ENCODE measurements around the gene FBRS. TPM values are rescaled to one million over a fixed set of nuclear protein-coding genes. Genes with fewer than 3 reads are reported as not detected.

The FBRS gene
- total RNA-seq = 100 to 1,000 TPM; 208 to 221 TPM
- 1 to 10 TPM; 3.2 to 8.0 (median 4.4) TPM for polyA plus RNA-seq
- 109 to 169 (median 153) reads per million in 6 experiments for total RNA-seq

DNA sequence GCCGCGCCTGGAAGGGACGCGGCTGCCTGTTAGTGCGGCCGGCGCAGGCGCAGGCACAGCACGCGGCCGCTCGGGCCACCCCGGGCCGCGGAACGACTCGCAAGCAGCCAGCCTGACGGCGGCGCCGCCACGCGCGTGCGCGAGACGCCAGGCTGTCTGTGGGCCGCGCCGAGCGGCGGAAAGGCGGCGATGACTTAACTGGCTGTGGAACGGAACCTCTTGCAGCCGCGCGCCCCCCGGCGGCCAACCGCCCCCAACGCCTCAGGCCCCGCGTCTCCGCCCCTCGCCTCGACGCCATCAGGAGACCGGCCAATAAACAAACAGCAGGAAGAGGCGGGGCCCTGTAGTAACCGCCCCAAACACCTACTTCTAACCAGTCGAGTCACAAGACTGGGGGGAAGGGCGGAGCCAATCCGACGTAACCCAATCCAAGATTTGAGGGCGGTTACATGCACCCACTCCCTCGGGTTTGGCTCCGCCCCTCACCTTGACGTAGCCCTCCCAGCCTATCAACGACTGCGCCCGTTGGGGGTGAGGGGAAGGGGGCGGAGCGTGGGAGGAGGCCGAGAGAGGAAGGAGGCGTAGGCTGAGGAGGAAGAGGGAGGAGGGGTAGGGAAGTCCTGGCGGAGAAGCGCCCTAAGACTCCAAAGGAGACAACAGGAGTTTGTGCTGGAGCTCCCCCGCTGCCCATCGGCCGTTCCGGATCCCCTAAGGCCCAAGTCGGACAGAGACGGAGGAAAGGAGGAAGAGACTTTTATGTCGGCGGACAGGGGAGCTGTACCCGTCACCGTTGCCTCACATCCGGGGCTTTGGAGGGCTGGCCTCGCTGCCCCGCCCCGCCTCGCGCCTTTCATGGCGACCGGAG lies at the start of gene FBRS:
Gene FBRS (plus strand): TSS at position 566 of the 865 bp plus-strand sequence. CDS start 1,088 bp downstream, outside the sequence.
- ATAC-seq (peak; percentile 66 to 72), DNase-seq (peak in 9 of 10 donors; percentile 99 to 100 (median 100))
- POLR2A ChIA-PET = interaction anchor here (0.5 to 4.0 kb wide), 41 partner anchors 8 to 593 kb away, joined by 3 to 101 read pairs (median 6); partner anchors contain the start of genes ALDOA, CORO1A, DCTPP1 and KAT8
- Mint-ChIP-seq H3K27me3 (no peaks in the 10 kb centered on the region), H3K36me3 (peaks cover 5 to 59% (median 14%) of the 10 kb centered on the region in 3 donors), H3K27ac (peak within 1 kb of the TSS; percentile 99 to 100 (median 100)), H3K4me3 (peak within 1 kb of the TSS; percentile 90 to 99 (median 94)), H3K4me1 (peaks cover 20 to 46% (median 42%) of the 10 kb centered on the region in 4 donors), H3K9me3 (no peaks in the 10 kb centered on the region)

DNA sequence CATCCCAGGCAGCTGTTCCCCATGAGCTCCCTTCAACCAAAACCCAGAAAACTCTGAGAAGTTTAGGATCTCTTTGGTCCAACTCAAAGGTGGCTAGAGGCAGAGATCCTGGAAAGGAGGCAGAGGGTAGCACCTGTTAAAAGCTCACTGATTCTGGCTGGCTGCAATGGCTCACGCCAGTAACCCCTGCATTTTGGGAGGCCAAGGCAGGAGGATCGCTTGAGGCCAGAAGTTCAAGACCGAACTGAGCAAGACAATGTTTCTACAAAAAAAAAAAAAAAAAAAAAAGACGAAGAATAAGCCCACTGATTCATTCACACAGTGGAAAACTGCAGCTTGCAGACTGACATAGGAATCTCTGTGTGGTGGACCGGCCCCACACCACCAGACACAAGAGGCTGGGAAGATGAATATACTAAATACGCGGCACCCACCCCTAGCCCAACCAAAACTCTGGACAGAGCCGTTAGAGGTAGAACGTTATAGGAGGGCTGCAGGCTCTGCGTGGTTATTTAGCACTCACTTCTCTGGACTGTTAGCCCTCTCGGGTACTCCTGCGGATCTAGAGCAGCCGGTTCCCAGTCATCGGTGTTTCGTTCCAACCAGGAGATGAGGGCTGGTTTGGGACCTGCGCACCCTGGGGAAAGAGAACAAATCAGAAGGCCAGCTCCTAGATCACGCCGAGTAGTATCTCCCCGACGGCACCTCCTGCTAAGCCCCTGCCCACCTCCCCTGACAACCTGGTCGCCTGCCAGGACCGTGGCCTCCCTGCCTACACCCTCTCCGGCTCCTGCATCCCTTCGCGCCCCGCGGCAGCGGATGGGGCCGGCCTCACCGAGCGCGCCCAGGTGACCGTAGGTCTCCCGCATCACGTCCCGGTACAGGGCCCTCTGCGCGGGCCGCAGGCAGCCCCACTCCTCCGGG lies 49.0 kb upstream of the FBRS start:
- POLR2A ChIA-PET = interaction anchor here (0.5 to 3.1 kb wide), 17 partner anchors 9 to 1029 kb away, joined by 3 to 21 read pairs (median 6); partner anchors contain the start of genes DCTPP1, FBRS, PRR14 and ZNF688
- DNase-seq (peak in 7 of 10 donors; percentile 6 to 74 (median 24)), ATAC-seq (peak; percentile 46 to 50)
- H3K36me3 Mint-ChIP-seq = peaks cover 0 to 35% (median 6%) of the 10 kb centered on the region in 3 donors
- H3K9me3 Mint-ChIP-seq = no peaks in the 10 kb centered on the region
- peaks cover 5 to 30% (median 27%) of the 10 kb centered on the region in 4 donors for H3K4me1 Mint-ChIP-seq
- peaks cover 0 to 1% (median 0%) of the 10 kb centered on the region in 5 donors for H3K27me3 Mint-ChIP-seq
- peak overlapping the region; percentile 91 to 98 (median 97) for H3K27ac Mint-ChIP-seq
- peak overlapping the region; percentile 87 to 97 (median 94) for H3K4me3 Mint-ChIP-seq

DNA sequence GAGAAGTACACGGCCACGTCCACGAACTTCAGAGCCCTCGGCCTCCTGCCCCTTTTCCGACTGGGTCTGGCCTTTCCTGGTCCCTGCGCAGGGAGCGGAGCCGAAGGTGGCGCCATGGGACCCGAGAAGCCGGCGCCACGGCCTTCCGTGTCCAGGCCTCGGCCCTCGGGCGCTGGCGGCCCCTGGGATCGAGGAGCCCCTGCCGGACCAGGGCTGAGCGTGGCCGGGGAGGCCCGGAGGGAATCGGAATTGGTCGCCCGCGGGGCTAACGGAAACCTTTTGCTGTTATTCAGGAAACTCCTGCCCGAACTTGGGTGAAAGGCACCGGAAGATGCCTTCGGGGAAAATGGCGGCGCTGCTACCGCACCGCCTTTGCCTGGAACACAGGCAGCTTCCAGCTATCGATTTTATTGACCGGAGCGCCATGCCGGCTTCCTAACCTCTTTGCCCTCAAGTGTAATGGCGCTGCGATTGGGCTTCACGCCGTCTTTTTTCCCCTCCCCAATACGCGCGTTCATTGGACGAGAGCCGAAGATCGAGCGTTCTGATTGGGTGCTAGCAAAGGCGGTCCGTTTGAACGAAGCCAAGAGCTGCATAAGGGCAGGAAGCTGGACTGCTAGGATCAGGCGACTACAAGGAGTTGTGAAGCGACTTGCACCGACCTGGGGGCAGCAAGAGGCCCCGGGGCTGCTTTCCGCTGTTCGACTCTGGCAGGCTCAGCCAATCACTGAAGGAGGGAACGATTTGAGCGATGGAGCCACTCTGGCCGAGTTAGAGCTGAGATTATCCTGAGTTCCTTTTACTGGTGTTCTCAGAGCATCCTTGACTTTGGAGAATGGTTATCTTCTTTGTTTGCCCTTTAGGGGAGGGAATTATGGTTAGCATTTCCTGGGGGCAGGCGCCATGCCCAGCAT lies 48.0 kb upstream of the FBRS start, which contains the start of gene ZNF689:
Gene ZNF689 (minus strand): TSS at position 464 of the 914 bp plus-strand sequence. CDS start 348 bp downstream, at position 116.
- peaks cover 0 to 1% (median 0%) of the 10 kb centered on the region in 5 donors for H3K27me3 Mint-ChIP-seq
- peaks cover 5 to 30% (median 27%) of the 10 kb centered on the region in 4 donors for H3K4me1 Mint-ChIP-seq
- peak; percentile 92 to 93 for ATAC-seq
- H3K9me3 Mint-ChIP-seq = no peaks in the 10 kb centered on the region
- POLR2A ChIA-PET = interaction anchor here (0.6 to 3.1 kb wide), 20 partner anchors 10 to 521 kb away, joined by 3 to 21 read pairs (median 5); partner anchors contain the start of genes FBRS, PRR14, SEPHS2 and ZNF688
- DNase-seq = peak; percentile 77 to 99 (median 94)
- peak within 1 kb of the TSS; percentile 94 to 99 (median 97) for H3K27ac Mint-ChIP-seq
- peak within 1 kb of the TSS; percentile 87 to 97 (median 94) for H3K4me3 Mint-ChIP-seq
- H3K36me3 Mint-ChIP-seq = peaks cover 0 to 26% (median 6%) of the 10 kb centered on the region in 3 donors

DNA sequence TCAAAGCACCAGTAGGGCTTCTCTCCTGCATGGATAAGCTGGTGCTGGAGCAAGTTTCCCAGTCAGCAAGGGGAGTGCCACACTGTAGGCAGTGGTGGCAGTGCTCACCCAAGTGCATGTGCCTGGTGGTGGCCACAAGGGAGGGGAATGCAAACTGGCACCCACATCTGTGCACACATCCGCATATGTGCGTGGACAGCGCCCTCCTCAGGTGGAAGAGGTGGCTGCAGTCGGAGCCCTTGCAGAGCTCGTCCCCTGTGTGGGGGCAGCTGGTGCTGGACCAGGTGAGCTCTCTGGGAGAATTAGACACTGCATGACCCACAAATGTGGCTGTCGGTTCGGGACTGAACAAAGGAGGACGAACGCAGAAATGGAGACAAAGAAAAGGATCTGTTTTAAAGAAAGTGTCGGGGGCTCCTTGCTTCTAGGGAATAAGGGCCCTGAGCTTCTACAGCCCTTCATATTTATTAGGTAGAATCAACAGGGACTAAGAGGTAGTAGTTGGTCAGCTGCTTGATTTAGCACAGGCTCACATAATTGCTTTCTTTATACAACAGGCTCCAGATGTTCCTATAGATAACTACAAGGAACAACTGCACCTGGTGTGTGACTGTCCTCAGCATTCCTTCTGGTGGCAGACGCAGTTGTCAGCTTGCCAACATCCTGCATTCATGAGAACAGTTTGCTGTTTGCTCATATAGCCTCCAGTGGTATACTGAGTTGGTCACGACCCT lies 42.7 kb upstream of the FBRS start:
- Mint-ChIP-seq H3K27me3 (peaks cover 0 to 3% (median 1%) of the 10 kb centered on the region in 5 donors), H3K4me1 (peaks cover under 1 to 7% (median 4%) of the 10 kb centered on the region in 4 donors), H3K4me3 (no peak overlapping the region), H3K9me3 (no peaks in the 10 kb centered on the region), H3K36me3 (no peaks in the 10 kb centered on the region), H3K27ac (no peak overlapping the region)
- DNase-seq (peak; percentile 43 to 75 (median 58)), ATAC-seq (peak; percentile 64 to 86)
- POLR2A ChIA-PET = interaction anchor here (0.9 kb wide), 1 partner anchor 11 kb away, joined by 5 read pairs; no protein-coding TSS in a partner anchor

DNA sequence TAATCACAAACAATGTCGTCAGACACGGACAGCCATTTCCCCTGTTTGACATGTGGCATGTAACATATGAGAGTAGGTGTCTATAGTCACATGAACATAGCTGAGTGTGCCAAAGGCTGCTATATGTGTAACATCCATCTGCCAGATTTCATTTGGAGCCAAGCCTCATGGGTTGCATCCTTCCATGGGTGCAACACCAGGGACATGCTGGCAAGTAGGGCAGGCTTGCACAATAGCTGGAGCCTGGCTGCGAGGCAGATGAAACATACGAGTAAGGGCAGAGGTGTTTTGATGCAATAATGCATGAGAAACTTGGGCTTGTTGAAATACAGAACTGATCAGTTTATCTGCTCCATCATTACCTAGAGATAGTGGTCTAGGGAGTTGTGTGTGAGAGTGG lies 39.0 kb upstream of the FBRS start:
- Mint-ChIP-seq H3K36me3 (no peaks in the 10 kb centered on the region), H3K4me3 (no peak overlapping the region), H3K4me1 (peaks cover 0 to 2% (median under 1%) of the 10 kb centered on the region in 4 donors), H3K27me3 (peaks cover 0 to 3% (median 1%) of the 10 kb centered on the region in 5 donors), H3K9me3 (no peaks in the 10 kb centered on the region), H3K27ac (peak overlapping the region in 1 of 10 donors; percentile 36)
- POLR2A ChIA-PET = no interaction called here
- no peak for ATAC-seq
- DNase-seq = no peak

- DNase-seq (no peak), ATAC-seq (no peak)
- no peaks in the 10 kb centered on the region for H3K36me3 Mint-ChIP-seq
- peaks cover 0 to 3% (median 1%) of the 10 kb centered on the region in 5 donors for H3K27me3 Mint-ChIP-seq
- POLR2A ChIA-PET = no interaction called here
- H3K4me3 Mint-ChIP-seq = no peak overlapping the region
- H3K9me3 Mint-ChIP-seq = no peaks in the 10 kb centered on the region
- peak overlapping the region in 1 of 10 donors; percentile 36 for H3K27ac Mint-ChIP-seq
- H3K4me1 Mint-ChIP-seq = peaks cover 0 to 2% (median under 1%) of the 10 kb centered on the region in 4 donors
Observed at GRCh38 chr16:30619638-30620037, 38.6 kb upstream of the FBRS start.

DNA sequence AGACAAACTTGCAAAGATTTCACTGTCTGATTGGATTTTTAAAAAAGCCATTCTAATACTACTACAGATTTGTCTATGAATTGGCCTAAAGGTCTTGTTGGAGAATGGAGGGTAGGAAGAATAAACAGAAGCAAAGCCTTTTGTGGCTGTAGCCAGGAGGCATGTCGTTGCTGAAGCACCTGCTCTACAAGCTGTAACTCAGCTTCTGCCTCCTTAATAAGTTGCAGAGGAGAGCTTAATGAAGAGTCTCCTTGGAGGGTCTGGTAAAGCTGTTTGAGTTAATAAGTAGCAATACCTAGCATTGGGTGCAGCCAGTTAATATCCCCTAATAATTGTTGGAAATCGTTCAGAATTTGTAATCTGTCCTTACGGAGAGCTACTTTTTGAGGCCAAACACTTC lies 38.1 kb upstream of the FBRS start:
- H3K27me3 Mint-ChIP-seq = peaks cover 0 to 3% (median 1%) of the 10 kb centered on the region in 5 donors
- no peak overlapping the region for H3K4me3 Mint-ChIP-seq
- no peaks in the 10 kb centered on the region for H3K36me3 Mint-ChIP-seq
- peaks cover 0 to 2% (median under 1%) of the 10 kb centered on the region in 4 donors for H3K4me1 Mint-ChIP-seq
- POLR2A ChIA-PET = no interaction called here
- no peaks in the 10 kb centered on the region for H3K9me3 Mint-ChIP-seq
- no peak overlapping the region for H3K27ac Mint-ChIP-seq
- no peak for DNase-seq
- ATAC-seq = no peak

GRCh38 chr16:30621765-30622164 lies 36.5 kb upstream of the FBRS start:
- Mint-ChIP-seq H3K36me3 (no peaks in the 10 kb centered on the region), H3K9me3 (no peaks in the 10 kb centered on the region), H3K4me1 (peaks cover 0 to 1% (median 0%) of the 10 kb centered on the region in 4 donors), H3K27ac (no peak overlapping the region), H3K27me3 (peaks cover 0 to 1% (median 0%) of the 10 kb centered on the region in 5 donors), H3K4me3 (no peak overlapping the region)
- ATAC-seq (no peak), DNase-seq (no peak)
- POLR2A ChIA-PET = interaction anchor here (0.6 kb wide), 1 partner anchor 92 kb away, joined by 5 read pairs; no protein-coding TSS in a partner anchor

DNA sequence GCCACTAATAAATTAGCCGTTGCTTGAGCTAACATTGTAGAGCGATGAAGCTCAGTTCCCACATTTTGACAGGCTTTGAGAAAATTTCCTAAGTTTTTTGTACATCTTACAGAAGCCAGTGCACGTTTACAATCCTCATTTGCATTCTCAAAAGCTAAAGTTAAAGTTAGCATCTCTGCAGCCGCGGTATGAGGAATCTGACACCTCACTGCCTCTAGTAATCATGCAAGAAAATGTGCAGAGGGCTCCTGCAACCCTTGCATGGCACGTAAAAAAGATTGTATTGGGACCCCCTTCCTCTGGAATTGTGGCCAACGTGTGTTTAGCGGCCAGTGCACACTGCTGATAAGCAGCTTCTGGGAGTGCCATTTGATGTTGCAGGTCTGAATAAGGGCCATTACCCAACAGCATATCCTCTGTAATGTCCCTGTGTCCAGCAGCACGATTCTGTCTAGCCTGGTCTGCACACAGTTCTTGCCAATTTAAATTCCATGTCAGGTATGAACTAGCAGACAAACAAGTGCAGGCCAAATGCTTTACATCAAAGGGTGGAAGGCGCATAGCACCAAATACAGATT lies 35.7 kb upstream of the FBRS start:
- Mint-ChIP-seq H3K36me3 (no peaks in the 10 kb centered on the region), H3K27ac (no peak overlapping the region), H3K9me3 (no peaks in the 10 kb centered on the region), H3K4me3 (no peak overlapping the region), H3K27me3 (no peaks in the 10 kb centered on the region), H3K4me1 (peaks cover 0 to under 1% (median 0%) of the 10 kb centered on the region in 4 donors)
- ATAC-seq = no peak
- POLR2A ChIA-PET = no interaction called here
- no peak for DNase-seq

DNA sequence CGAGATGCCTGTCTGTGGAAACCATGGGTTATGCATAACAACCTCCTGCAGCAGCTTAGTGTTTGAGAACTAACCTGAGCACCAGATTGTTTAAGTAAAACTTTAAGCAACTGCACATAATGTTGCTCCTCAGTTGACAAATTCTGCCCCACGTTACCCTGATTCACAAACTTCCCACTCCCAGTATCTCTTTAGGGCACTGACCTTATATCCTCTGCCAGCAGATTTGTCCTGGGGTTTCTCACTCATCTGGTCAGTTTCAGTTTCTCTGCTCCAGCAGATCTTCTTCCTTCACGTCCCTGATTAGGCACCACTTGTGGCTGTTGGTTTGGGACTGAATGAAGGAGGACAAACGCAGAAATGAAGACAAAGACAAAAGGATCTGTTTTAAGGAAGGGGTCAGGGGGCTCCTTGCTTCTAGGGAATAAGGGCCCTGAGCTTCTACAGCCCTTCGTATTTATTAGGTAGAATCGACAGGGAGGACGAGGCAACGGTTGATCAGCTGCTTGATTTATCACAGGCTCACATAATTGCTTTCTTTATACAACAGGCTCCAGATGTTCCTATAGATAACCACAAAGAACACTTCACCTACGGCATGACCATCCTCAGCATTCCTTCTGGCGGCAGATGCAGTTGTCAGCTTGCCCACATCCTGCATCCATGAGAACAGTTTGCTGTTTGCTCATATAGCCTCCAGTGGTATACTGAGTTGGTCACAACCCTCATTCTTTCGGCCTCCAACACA lies 34.5 kb upstream of the FBRS start:
- no peaks in the 10 kb centered on the region for H3K27me3 Mint-ChIP-seq
- ATAC-seq (no peak), DNase-seq (no peak)
- no peaks in the 10 kb centered on the region for H3K36me3 Mint-ChIP-seq
- peaks cover 2 to 3% (median 2%) of the 10 kb centered on the region in 4 donors for H3K4me1 Mint-ChIP-seq
- H3K4me3 Mint-ChIP-seq = no peak overlapping the region
- POLR2A ChIA-PET = no interaction called here
- no peak overlapping the region for H3K27ac Mint-ChIP-seq
- no peaks in the 10 kb centered on the region for H3K9me3 Mint-ChIP-seq
